ENCODE results near the gene RGMB.

Gene RGMB

DNA sequence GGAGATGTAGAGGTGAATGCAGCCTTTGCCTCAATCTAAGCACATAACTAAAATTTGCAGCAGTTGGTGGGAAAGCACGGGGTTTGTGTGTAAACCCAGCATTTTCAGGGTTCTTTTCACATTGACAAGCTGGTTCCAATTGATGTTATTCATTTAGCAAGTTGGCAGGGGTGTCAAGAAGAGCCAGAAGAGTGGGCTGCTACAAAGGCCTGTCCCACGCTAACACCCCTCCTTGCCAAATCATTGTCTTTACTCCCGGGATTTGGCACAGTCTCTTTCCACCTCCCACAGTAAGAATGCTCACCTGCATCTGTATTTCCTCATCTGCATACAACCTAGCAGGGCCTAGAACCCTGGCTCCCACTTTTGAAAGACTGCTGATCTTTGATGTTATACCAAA lies 11.8 kb downstream of the RGMB start:
- no peak for DNase-seq (ENCODE audit: low read depth)

DNA sequence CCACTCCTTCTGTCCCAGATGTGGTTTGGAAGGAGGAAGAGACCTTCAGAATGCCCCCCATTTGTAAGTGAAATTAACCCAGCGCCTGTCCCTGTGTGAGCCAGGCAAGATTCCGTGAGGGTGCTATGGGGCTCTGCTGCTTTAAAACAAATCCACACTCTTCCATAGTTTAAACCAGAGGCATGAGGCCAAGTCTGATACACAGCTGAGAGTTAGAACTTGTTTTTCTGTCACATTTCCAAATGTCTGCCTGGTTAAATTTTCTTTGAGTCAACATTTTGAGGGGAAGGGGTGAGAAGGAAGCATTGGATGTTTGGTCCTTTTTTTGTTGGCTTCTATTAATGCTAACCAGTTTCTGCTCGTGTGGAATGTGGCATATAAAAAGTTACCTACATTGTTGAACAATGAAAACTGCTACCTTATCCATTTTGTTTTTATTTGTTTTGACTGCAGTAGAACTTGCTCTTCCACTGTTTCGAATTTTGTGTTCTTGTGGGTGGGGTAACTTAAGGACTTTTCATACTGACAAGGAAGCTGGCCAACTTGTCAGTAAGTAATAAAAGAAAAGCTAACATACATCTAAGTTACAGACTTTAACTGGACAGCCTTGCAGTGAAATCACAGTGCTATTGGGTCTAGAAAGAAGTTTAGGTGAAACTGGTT lies 12.9 kb downstream of the RGMB start:
- no peak for DNase-seq (ENCODE audit: low read depth)

DNA sequence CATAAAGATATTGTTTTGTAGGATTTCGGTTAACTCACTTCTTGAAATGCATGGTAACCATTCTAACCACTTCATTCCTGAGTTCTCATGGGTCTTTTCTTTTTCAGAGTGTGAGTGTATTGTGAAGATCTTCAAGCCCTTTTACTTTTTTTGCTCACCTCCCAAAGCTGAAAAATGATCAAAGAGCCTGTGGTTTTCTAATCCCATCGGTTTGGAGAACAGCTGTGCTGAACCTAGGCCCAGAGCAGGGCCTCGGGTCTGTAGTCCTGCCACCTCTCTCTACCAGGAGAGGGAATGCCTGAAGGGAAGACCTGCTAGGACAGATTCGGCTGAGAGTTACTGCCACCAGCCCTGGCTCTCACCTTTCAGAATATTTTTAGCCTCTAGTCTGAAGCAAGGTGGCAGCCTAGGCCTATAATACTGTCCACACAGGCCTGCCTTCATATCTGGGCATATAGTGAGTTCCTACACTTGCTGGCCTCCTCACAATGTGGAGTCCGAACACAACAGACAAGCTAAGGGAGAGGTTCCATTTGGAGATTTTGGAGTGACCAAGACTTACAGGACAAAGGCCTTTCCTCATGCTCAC lies 13.8 kb downstream of the RGMB start:
- DNase-seq (ENCODE audit: low read depth) = no peak

DNA sequence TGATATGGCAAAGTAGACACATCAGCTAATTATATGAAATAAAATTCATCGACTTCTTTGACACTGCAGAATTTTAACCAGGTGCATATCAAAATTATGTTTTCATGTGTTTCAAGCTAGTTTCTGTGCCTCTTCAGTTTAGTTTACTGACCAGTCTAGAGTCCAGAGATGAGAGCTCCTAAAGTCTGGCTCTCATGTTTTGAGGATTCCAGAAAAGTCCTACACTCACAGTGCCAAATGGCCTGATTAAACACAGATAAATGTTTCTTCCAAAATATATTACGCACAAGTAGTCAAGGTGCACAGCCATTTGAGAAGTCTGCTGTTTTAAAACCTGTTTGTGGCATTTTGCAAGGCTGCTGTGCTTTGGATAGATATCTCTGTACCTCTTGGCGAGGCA lies 15.6 kb downstream of the RGMB start:
- no peak for DNase-seq (ENCODE audit: low read depth)

DNA sequence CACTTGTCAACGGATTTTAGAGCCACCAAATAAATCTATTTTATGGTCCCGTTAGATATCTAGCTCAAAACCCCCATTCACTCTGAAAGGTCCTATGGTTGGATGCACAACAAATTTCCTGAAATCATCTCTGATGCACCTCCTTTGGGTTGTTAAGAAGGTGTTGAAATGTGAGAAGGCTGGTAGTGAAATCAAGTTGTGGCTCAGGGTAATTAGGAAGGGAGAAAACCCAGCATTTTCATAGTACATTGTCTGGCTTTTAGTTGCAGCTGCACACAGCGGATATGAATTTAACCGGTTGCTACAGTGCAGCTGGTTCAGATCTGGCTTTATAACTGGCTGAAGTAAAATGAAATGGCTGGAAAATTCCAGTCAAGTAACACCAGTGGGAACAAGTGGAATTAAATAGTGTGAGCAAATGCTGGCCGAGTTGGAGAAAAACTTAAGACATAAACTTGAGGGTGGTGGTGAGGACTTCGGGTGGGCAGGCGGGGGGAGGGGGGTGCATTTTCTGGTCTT lies 17.6 kb downstream of the RGMB start:
- no peak for DNase-seq (ENCODE audit: low read depth)

DNA sequence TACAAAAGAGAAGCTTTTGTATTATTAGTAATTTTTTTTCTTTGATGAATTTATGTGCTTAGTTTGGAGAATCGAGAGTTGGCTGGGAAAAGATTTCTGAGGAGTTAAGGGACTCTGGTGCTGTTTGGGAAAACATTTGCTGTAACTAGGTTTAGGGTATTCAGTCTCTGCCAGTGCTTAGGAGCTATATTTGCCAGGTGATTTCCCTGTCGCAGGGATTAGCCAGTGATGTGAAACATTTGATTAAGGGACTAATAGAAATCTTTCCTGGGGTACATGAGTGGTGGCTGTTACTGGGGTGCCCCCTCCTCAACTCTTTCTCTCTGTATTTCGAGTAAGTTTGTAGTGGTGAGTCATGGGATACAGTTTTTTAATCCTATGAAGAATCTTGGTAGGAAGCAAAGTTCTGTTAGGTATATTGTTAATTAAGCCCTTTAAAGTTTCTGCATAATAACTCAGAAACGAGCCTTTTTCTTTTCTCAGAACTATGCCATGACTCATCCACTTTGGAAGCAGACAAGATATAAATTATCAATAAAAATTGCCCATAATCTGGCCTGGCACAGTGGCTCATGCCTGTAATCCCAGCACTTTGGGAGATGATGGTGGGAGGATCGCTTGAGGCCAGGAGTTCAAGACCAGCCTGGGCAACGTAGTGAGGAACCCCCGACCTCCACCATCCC lies 18.6 kb downstream of the RGMB start:
- no peak for DNase-seq (ENCODE audit: low read depth)

DNA sequence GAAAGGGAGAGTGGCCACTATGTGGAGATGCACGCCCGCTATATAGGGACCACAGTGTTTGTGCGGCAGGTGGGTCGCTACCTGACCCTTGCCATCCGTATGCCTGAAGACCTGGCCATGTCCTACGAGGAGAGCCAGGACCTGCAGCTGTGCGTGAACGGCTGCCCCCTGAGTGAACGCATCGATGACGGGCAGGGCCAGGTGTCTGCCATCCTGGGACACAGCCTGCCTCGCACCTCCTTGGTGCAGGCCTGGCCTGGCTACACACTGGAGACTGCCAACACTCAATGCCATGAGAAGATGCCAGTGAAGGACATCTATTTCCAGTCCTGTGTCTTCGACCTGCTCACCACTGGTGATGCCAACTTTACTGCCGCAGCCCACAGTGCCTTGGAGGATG lies 19.8 kb downstream of the RGMB start:
- DNase-seq (ENCODE audit: low read depth) = no peak

DNA sequence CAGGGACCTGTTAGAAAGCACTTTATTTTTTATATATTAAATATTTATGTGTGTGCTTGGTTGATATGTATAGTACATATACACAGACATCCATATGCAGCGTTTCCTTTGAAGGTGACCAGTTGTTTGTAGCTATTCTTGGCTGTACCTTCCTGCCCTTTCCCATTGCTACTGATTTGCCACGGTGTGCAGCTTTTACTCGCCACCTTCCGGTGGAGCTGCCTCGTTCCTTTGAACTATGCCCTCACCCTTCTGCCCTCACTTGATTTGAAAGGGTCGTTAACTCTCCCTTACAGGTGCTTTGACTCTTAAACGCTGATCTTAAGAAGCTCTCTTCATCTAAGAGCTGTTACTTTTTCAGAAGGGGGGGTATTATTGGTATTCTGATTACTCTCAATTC lies 20.5 kb downstream of the RGMB start:
- DNase-seq (ENCODE audit: low read depth) = no peak

DNA sequence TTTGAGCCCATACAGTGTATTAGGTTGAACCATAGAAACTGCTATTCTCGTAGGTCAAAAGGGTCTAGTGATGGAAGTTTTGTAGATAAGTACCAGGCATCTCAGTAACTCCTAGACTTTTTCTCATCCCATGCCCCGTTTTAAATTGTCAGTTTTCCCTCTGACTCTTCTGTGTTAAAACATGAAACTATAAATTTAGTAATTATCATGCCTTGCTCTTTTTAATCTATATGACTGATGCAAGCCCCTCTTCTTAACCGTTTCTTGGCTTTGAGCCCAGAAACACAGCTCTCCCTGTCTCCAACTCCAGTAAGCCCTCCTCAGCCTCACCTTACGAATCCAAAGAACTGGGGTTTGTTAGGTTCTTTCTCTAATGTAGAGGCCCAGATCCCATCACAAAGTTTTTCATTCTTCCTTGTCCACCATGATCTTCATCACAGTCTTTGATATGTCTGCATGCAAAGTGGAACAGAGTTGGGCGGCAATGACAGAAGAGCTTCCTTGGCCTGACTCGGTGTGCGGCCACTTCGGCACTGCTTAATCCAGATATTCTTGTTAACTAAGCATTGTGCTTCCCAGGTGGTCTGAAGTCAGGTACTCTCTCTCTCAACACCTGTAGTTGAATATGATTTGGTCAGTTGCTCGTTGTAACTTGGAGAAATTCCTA lies 21.1 kb downstream of the RGMB start:
- no peak for DNase-seq (ENCODE audit: low read depth)

DNA sequence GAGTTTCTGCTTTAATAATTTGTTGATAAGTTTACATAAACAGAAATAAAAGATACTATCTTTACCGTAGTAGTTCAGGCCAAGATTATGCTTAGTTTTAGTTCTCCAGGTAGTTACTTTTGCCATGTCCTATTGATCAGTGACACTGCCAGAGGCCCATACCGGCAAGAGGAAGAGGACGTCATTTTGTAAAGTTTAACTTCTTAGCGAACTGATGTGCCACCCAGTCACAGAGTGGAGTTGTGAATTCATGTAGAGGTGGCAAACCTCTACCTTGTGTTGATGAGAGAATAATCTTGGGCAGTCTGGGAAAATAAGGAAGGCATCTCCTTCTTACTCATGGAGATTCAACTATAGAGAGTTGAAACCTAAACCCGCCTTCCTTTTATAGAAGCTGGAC lies 21.8 kb downstream of the RGMB start:
- no peak for DNase-seq (ENCODE audit: low read depth)

DNA sequence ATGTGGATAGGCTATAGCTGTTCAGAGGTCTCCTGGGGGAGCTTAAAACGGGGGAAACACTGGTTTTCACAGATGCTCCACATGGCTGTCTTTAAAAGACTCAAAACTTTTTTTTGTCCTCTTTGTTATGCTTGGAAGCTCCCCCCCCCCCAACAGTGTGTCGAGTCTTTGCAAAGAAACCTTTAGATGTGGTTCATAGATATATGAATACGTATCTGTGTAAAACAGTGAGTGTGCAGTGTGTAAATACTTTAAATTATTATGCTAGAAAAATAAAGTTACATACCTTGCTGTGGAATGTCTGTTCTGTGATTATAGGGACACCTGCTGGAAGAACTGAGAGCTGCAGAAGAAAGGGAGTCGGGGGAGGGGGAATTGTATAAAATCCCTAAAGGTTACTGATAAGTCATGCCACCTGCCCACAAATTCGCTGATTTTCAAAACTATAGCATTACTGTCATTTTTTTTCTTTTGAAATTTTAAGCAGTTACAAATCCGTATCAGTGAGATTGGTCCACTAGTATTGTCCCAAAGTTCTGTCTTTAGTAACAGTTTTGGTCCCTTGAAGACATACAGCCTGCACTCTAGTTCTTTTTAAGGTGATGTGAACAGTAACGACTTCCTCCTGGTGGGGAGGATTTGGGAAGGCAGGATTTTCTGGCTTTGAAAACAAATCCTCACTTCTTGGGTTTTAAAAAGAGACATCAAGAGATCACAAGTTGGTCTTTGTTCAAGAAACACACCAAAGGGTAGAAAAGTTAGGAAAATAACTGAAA lies 22.9 kb downstream of the RGMB start:
- DNase-seq (ENCODE audit: low read depth) = peak; percentile 3

DNA sequence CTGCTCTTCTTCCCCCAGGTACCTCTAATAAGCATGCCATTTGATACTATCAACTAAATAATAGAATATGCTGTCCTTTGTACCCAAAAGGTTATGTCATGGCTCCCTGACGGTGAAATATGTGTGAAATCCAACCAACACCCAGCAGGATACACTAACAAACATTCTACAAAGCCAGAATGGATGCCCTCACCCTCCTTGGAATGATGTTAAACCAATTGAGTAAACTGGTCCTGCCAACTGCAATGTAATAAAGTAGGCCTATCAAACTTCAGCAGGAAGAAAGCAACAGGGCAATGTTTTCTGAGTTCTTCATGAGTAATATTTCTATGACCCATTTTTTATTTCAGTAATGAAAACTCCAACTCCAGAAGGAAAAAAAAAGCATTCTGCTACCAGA lies 24.9 kb downstream of the RGMB start:
- no peak for DNase-seq (ENCODE audit: low read depth)

DNA sequence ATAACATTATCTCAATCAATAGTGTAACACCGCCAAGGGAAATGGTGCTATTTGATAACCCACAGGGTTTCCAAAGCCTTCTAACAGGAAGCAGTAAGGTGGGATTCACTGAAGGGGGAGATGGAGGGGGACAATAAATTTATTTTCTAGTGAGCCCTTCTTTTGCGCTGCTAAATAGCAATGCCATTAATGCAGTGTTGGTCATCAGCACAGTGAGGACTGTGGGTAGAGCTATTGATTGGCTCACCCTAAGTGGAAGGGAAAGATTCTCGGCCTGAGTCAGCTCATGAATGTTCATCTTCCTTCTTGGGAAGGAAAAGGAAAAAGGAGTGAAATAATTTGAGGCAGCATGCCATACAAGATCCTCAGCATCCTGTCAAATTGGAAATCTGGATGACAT lies 25.4 kb downstream of the RGMB start:
- DNase-seq (ENCODE audit: low read depth) = no peak

DNA sequence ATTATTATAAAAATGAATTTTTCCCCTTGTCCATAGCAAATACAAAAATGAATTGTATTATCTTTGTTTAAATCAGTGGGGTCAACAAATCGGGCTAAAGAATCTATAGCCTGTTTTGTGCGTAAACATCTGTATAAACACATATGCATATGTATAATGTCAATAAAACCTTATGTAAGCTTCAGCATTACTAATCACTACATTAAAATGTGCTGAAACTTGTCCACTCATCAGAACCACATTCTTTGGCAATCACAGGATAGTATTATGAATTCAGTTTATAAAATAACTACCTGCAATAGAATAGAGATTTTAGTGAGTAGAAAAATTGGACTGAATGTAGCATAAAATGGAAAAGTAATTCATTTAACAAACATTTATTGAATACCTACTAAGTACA lies 30.6 kb downstream of the RGMB start:
- DNase-seq (ENCODE audit: low read depth) = no peak

DNA sequence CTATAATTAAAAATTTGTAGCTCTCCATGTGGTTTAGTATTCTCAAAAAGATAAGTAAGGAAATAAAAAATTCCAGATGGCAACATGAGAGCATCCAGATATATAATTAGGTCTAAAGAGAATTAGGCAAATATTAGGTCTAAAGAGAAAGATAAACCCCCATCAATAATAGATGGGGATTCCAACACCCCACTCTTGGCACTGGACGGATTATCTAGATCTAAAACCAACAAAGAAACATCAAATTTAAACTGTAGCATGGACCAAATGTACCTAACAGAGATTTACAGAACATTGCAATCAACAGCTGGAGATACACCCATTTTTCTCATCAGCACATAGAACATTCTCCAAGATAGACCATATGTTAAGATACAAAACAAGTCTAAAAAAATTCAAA lies 31.6 kb downstream of the RGMB start:
- DNase-seq (ENCODE audit: low read depth) = no peak

DNA sequence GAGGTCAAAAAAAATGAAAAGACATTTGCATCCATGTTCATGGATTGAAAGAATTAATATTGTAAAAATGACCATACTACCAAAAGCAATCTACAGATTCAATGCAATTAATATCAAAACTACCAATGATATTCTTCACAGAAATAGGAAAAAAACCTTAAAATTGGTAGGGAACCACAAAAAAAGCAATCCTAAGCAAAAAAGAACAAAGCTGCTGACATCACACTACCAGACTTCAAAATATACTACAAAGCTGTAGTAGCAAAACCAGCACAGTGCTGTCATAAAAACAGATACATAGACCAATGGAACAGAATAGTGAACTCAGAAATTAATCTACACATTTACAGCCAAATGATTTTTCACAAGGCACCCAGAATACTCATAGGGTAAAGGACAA lies 34.3 kb downstream of the RGMB start:
- no peak for DNase-seq (ENCODE audit: low read depth)

DNA sequence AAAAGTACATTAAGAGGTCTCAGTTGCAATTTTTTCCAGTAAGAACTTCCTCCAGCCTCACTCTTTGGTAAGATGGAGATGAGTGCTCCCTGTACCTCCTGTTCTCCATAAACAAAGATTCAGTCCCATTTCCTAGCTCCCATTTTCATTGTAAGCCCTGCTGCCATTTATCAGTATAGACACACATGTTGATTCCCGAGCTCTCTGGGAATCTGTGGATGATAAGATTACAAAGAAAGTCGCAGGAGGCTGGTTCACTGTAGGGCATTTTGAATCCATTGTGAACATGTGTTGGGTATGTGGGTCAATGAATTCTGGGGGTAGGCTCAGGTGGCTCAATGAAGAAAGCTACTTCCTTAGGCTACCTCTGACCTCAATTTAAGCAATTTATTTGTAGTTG lies 36.7 kb downstream of the RGMB start:
- DNase-seq (ENCODE audit: low read depth) = no peak

DNA sequence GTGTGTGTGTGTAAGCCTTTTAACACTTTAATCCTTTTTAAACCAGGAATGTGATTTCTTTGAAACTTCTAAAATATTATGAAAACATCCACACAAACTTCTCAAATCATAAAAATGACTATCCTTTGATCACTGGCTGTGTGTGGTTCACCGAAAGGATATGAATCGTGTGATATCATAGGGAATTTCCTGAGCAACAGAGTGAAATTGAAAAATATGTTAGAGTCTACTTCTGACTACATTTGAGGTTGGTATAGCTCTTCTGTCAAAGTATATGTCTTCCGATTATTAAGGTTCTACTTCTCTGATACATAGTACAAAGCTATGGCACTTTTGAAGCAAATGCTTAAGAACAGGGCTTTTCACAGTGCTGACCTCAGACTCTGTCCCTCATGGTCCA lies 40.3 kb downstream of the RGMB start:
- DNase-seq (ENCODE audit: low read depth) = no peak

DNA sequence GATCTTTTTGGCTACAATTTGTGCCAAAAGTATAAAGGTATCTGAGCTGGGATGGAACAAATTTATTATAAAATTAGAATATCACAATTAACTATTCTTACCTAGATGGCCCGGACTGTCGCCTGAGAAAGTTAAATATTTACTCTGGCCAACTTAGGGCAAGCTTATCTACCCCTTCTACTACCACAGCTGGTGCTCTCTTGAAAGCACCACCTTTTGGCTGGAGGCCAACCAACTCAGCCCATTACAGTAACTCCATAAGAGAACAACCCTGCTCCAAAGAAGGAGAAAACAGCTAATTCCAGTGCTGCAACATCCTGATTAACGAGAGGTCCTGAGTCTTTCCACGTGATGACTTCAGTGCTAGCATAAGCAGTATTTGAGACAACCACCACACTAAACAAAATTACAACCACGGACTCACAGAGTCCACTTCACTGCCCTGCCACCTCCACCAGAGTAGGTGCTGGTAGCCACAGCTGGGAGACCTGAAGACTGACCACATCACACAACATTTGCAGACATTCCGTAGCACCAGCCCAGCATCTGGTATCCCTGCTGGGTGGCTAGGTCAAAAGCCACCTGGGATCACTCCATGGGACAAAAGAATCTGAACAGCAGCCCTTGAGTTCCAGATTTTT lies 43.2 kb downstream of the RGMB start:
- no peak for DNase-seq (ENCODE audit: low read depth)

DNA sequence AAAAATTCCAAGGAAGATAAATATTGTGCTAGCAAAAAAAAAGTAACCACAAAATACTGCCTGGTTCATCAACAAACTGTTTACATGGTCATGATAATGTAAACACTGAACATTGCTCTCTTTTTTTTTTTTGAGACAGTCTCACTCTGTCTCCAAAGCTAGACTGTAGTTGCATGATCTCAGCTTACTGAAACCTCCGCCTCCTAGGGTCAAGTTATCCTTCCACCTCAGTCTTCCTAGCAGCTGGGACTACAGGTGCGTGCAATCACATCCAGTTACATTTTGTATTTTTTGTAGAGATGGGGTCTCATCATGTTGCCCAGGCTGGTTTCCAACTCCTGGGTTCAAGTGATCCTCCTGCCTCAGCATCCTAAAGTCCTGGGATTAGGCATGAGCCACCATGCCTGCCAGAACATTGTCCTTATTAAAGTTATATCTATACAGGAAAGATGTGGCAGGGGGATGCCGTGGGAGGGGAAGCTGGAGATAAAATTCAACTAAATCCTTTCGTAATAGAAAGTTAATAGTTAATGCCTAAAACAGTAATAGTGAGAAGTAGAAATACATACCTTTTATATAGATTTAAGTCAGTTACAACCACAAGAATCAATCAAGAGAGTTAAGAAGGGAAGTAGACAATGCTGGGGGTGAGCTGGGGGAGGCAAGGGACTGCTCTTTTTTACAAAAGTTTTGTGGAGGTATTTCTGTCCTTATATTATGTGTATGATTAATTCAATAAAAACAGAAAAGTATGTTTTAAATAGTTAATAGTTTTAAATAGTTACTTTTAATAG lies 52.3 kb downstream of the RGMB start:
- DNase-seq (ENCODE audit: low read depth) = no peak

DNA sequence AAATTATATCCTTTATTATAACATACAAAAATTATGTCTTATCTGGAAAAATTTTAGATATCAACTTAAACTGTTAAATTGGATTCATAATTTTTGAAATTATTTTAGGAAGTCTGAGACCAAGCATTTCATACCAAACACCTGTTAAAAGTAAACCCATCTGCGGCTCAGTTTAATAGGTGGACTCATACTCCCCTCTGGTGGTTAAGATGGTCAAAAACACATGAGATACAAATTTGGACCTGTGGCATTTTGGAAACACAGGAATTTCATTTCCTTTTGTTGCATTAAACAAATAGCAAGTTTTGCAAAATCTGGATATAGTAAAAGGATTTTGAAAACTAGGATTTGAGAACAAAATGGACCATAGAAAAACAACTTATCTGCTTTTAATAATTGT lies 53.7 kb downstream of the RGMB start:
- DNase-seq (ENCODE audit: low read depth) = no peak
